Mononuclear cell (primary cell): Measurements from ENCODE around the gene MYRF. TPM values are rescaled to one million over a fixed set of nuclear protein-coding genes. Genes with fewer than 3 reads are reported as not detected.

Experiments
- H3K27me3 ChIP-seq: 2 replicates; pipeline ENCODE4 v1.6.0; 2011; ENCODE audit warnings: low read length, control low read depth; ENCODE audit not compliant: insufficient read depth
- H3K4me1 ChIP-seq: 2 replicates; pipeline ENCODE4 v1.5.1; 2011; ENCODE audit warnings: mild to moderate bottlenecking, low read length, control low read depth; ENCODE audit not compliant: insufficient read depth
- H3K4me3 ChIP-seq: 2 replicates; pipeline ENCODE4 v1.5.1; 2011; ENCODE audit warnings: mild to moderate bottlenecking, low read length, moderate library complexity
- H3K9me3 ChIP-seq: 2 replicates; pipeline ENCODE4 v1.5.1; 2011; ENCODE audit warnings: low read depth, mild to moderate bottlenecking, control low read depth, low read length
- total RNA-seq: library from RNA; depleted of rRNA; stranded (reverse); fragments of >200 nt; gene quantifications from one replicate; pipeline ENCODE4 v1.2.3, GENCODE V29; 2012

The MYRF gene
- total RNA-seq, 1 donor: 0.31 TPM

- Histone ChIP-seq H3K9me3 (no peaks in the 10 kb centered on the region), H3K4me1 (peaks cover 7% of the 10 kb centered on the region), H3K27me3 (no peaks in the 10 kb centered on the region), H3K4me3 (no peak overlapping the region)
These were observed 17.7 kb downstream of the MYRF start for GRCh38 chr11:61769946-61770683.

- H3K4me1 ChIP-seq: peaks cover 7% of the 10 kb centered on the region
- H3K4me3 ChIP-seq: no peak overlapping the region
- no peaks in the 10 kb centered on the region for H3K9me3 ChIP-seq
- H3K27me3 ChIP-seq: no peaks in the 10 kb centered on the region
These were observed 18.9 kb downstream of the MYRF start for GRCh38 chr11:61771195-61771894.

- Histone ChIP-seq H3K4me3 (no peak overlapping the region), H3K27me3 (no peaks in the 10 kb centered on the region), H3K4me1 (peaks cover 12% of the 10 kb centered on the region), H3K9me3 (no peaks in the 10 kb centered on the region)
These were observed 19.6 kb downstream of the MYRF start for GRCh38 chr11:61771985-61772455.

GRCh38 chr11:61773356-61773755 is 20.9 kb downstream of the MYRF start:
- Histone ChIP-seq H3K9me3 (no peaks in the 10 kb centered on the region), H3K4me3 (no peak overlapping the region), H3K27me3 (no peaks in the 10 kb centered on the region), H3K4me1 (peaks cover 19% of the 10 kb centered on the region)

- Histone ChIP-seq H3K27me3 (no peaks in the 10 kb centered on the region), H3K4me3 (no peak overlapping the region), H3K4me1 (peaks cover 19% of the 10 kb centered on the region), H3K9me3 (no peaks in the 10 kb centered on the region)
These were observed 21.4 kb downstream of the MYRF start for GRCh38 chr11:61773809-61774208.

GRCh38 chr11:61774411-61774810 is 22.0 kb downstream of the MYRF start:
- Histone ChIP-seq H3K27me3 (no peaks in the 10 kb centered on the region), H3K4me1 (peaks cover 19% of the 10 kb centered on the region), H3K9me3 (no peaks in the 10 kb centered on the region)

GRCh38 chr11:61775106-61775505 is 22.7 kb downstream of the MYRF start:
- no peaks in the 10 kb centered on the region for H3K9me3 ChIP-seq
- H3K27me3 ChIP-seq: no peaks in the 10 kb centered on the region
- peaks cover 19% of the 10 kb centered on the region for H3K4me1 ChIP-seq
- no peak overlapping the region for H3K4me3 ChIP-seq

More at GRCh38 chr11:61774411-61774810, 22.0 kb downstream of the MYRF start:
- H3K4me3 ChIP-seq: no peak overlapping the region

- H3K4me3 ChIP-seq: no peak overlapping the region
- no peaks in the 10 kb centered on the region for H3K9me3 ChIP-seq
- H3K4me1 ChIP-seq: peaks cover 19% of the 10 kb centered on the region
- no peaks in the 10 kb centered on the region for H3K27me3 ChIP-seq
These were observed 23.4 kb downstream of the MYRF start for GRCh38 chr11:61775606-61776554.

- Histone ChIP-seq H3K27me3 (no peaks in the 10 kb centered on the region), H3K4me1 (peaks cover 19% of the 10 kb centered on the region), H3K4me3 (no peak overlapping the region), H3K9me3 (no peaks in the 10 kb centered on the region)
These were observed 24.2 kb downstream of the MYRF start for GRCh38 chr11:61776561-61777075.

- Histone ChIP-seq H3K4me3 (no peak overlapping the region), H3K4me1 (peaks cover 16% of the 10 kb centered on the region)
These were observed 25.0 kb downstream of the MYRF start for GRCh38 chr11:61777234-61778090.

GRCh38 chr11:61778357-61778886 is 26.0 kb downstream of the MYRF start:
- no peaks in the 10 kb centered on the region for H3K9me3 ChIP-seq
- H3K4me1 ChIP-seq: peaks cover 12% of the 10 kb centered on the region
- no peak overlapping the region for H3K4me3 ChIP-seq
- H3K27me3 ChIP-seq: no peaks in the 10 kb centered on the region

More at GRCh38 chr11:61777234-61778090, 25.0 kb downstream of the MYRF start:
- Histone ChIP-seq H3K9me3 (no peaks in the 10 kb centered on the region), H3K27me3 (no peaks in the 10 kb centered on the region)

GRCh38 chr11:61778920-61779650 is 26.6 kb downstream of the MYRF start:
- no peaks in the 10 kb centered on the region for H3K9me3 ChIP-seq
- H3K4me1 ChIP-seq: peaks cover 12% of the 10 kb centered on the region
- no peaks in the 10 kb centered on the region for H3K27me3 ChIP-seq
- H3K4me3 ChIP-seq: no peak overlapping the region
